ENCODE measurements around the gene MCUB.

The MCUB gene

GRCh38 chr4:109648266-109648996 is 88.4 kb downstream of the MCUB start:
- Histone ChIP-seq H3K4me1 (ENCODE audit: control insufficient read depth, insufficient read depth, low read length) (peaks cover 9% of the 10 kb centered on the region), H3K27me3 (ENCODE audit: control insufficient read depth, insufficient read depth, low read length) (no peaks in the 10 kb centered on the region), H3K9me3 (ENCODE audit: control insufficient read depth, low read length) (no peaks in the 10 kb centered on the region), H3K9ac (ENCODE audit: low read length) (no peak overlapping the region), H3K4me3 (ENCODE audit: low read length) (no peak overlapping the region), H3K36me3 (ENCODE audit: control insufficient read depth, insufficient read depth, low read length) (no peaks in the 10 kb centered on the region)

DNA sequence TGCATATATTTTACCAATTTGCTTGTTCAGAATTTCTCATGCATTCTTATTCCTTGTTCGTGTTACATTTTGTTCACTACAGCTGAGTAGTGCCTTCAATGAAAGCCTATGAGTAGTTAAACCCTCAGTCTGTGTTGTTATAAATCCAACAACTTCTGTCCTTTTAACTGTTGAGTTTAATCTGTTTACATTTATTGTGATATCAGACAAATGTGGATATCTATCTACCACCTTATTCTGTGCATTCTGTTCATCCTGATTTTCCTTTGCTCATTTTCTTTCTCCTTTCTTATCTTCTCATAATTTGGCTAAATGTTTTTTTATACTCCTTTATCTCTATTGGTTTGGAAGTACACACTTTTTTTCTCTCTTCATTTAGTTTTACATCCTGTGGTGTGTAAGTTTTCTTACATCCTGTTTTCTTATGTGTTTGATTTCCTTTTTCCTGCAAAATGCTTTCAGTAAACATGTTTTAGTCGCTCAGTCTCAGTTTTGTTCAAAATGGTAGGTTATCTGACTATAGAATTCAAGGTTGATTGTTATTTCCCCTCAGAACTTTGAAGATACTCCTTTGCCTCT is 89.0 kb downstream of the MCUB start:
- Histone ChIP-seq H3K4me1 (ENCODE audit: control insufficient read depth, insufficient read depth, low read length) (peaks cover 9% of the 10 kb centered on the region), H3K36me3 (ENCODE audit: control insufficient read depth, insufficient read depth, low read length) (no peaks in the 10 kb centered on the region), H3K4me3 (ENCODE audit: low read length) (no peak overlapping the region), H3K9me3 (ENCODE audit: control insufficient read depth, low read length) (no peaks in the 10 kb centered on the region), H3K27me3 (ENCODE audit: control insufficient read depth, insufficient read depth, low read length) (no peaks in the 10 kb centered on the region), H3K9ac (ENCODE audit: low read length) (no peak overlapping the region)

- H3K27me3 ChIP-seq (ENCODE audit: control insufficient read depth, insufficient read depth, low read length), result no peaks in the 10 kb centered on the region
- no peaks in the 10 kb centered on the region for H3K9me3 ChIP-seq (ENCODE audit: control insufficient read depth, low read length)
- H3K9ac ChIP-seq (ENCODE audit: low read length), result no peak overlapping the region
- H3K36me3 ChIP-seq (ENCODE audit: control insufficient read depth, insufficient read depth, low read length), result no peaks in the 10 kb centered on the region
- no peak overlapping the region for H3K4me3 ChIP-seq (ENCODE audit: low read length)
- H3K4me1 ChIP-seq (ENCODE audit: control insufficient read depth, insufficient read depth, low read length), result peaks cover 9% of the 10 kb centered on the region
Observed at GRCh38 chr4:109649872-109650271, 89.8 kb downstream of the MCUB start.

- Histone ChIP-seq H3K4me3 (ENCODE audit: low read length) (no peak overlapping the region), H3K27me3 (ENCODE audit: control insufficient read depth, insufficient read depth, low read length) (no peaks in the 10 kb centered on the region), H3K36me3 (ENCODE audit: control insufficient read depth, insufficient read depth, low read length) (no peaks in the 10 kb centered on the region), H3K4me1 (ENCODE audit: control insufficient read depth, insufficient read depth, low read length) (no peaks in the 10 kb centered on the region), H3K9me3 (ENCODE audit: control insufficient read depth, low read length) (no peaks in the 10 kb centered on the region), H3K9ac (ENCODE audit: low read length) (no peak overlapping the region)
Observed at GRCh38 chr4:109655396-109655795, 95.3 kb downstream of the MCUB start.

DNA sequence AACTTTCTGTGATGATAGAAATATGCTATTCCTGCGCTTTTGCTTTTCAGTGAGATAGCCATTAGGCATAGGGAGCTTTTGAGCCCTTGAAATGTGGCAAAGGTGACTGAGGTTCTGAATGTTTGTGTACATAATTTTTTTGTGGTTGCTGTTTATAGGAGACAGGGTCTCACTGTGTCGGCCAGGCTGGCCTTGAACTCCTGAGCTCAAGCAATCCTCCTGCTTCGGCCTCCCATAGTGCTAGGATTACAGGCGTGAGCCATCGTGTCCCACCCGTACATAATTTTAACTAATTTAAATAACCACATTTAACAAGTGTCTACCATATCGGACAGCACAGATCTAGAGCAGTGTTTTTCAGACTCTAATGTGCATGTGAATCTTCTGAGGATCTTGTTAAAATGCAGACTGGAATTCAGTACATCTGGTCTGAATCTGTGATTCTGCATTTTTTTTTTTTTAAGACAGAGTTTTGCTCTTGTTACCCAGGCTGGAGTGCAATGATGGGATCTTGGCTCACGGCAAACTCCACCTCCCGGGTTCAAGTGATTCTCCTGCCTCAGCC is 97.9 kb downstream of the MCUB start:
- no peaks in the 10 kb centered on the region for H3K36me3 ChIP-seq (ENCODE audit: control insufficient read depth, insufficient read depth, low read length)
- no peak overlapping the region for H3K4me3 ChIP-seq (ENCODE audit: low read length)
- H3K9me3 ChIP-seq (ENCODE audit: control insufficient read depth, low read length), result no peaks in the 10 kb centered on the region
- H3K4me1 ChIP-seq (ENCODE audit: control insufficient read depth, insufficient read depth, low read length), result no peaks in the 10 kb centered on the region
- H3K9ac ChIP-seq (ENCODE audit: low read length), result no peak overlapping the region
- H3K27me3 ChIP-seq (ENCODE audit: control insufficient read depth, insufficient read depth, low read length), result no peaks in the 10 kb centered on the region

GRCh38 chr4:109658871-109659410 is 98.9 kb downstream of the MCUB start:
- H3K9me3 ChIP-seq (ENCODE audit: control insufficient read depth, low read length), result no peaks in the 10 kb centered on the region
- H3K36me3 ChIP-seq (ENCODE audit: control insufficient read depth, insufficient read depth, low read length), result no peaks in the 10 kb centered on the region
- H3K9ac ChIP-seq (ENCODE audit: low read length), result no peak overlapping the region
- no peaks in the 10 kb centered on the region for H3K27me3 ChIP-seq (ENCODE audit: control insufficient read depth, insufficient read depth, low read length)
- H3K4me1 ChIP-seq (ENCODE audit: control insufficient read depth, insufficient read depth, low read length), result no peaks in the 10 kb centered on the region
- H3K4me3 ChIP-seq (ENCODE audit: low read length), result no peak overlapping the region

DNA sequence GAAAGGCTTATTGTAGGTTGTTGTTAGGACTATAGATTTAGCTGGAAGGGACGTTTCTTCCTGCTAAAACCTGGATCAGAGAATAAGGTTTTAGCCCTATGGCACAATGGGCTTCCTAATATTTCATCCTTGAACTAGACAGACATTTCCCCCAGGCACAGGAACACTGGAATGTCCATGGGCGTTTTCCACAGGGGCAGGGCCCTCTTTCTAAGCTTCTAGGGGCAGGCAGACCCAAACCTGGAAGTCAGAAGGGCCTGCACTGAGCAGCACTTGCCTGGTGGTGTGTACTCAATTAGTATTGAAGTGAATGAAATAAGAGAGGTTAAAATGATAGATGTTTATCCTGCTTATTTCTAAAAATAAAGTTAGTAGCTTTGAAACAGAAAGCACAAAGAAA is 102.1 kb downstream of the MCUB start:
- Histone ChIP-seq H3K36me3 (ENCODE audit: control insufficient read depth, insufficient read depth, low read length) (no peaks in the 10 kb centered on the region), H3K4me1 (ENCODE audit: control insufficient read depth, insufficient read depth, low read length) (no peaks in the 10 kb centered on the region), H3K27me3 (ENCODE audit: control insufficient read depth, insufficient read depth, low read length) (no peaks in the 10 kb centered on the region), H3K9me3 (ENCODE audit: control insufficient read depth, low read length) (no peaks in the 10 kb centered on the region), H3K4me3 (ENCODE audit: low read length) (no peak overlapping the region), H3K9ac (ENCODE audit: low read length) (no peak overlapping the region)

GRCh38 chr4:109662771-109663170 is 102.7 kb downstream of the MCUB start:
- no peaks in the 10 kb centered on the region for H3K36me3 ChIP-seq (ENCODE audit: control insufficient read depth, insufficient read depth, low read length)
- H3K4me1 ChIP-seq (ENCODE audit: control insufficient read depth, insufficient read depth, low read length), result no peaks in the 10 kb centered on the region
- no peak overlapping the region for H3K9ac ChIP-seq (ENCODE audit: low read length)
- H3K27me3 ChIP-seq (ENCODE audit: control insufficient read depth, insufficient read depth, low read length), result no peaks in the 10 kb centered on the region
- H3K9me3 ChIP-seq (ENCODE audit: control insufficient read depth, low read length), result no peaks in the 10 kb centered on the region
- no peak overlapping the region for H3K4me3 ChIP-seq (ENCODE audit: low read length)

DNA sequence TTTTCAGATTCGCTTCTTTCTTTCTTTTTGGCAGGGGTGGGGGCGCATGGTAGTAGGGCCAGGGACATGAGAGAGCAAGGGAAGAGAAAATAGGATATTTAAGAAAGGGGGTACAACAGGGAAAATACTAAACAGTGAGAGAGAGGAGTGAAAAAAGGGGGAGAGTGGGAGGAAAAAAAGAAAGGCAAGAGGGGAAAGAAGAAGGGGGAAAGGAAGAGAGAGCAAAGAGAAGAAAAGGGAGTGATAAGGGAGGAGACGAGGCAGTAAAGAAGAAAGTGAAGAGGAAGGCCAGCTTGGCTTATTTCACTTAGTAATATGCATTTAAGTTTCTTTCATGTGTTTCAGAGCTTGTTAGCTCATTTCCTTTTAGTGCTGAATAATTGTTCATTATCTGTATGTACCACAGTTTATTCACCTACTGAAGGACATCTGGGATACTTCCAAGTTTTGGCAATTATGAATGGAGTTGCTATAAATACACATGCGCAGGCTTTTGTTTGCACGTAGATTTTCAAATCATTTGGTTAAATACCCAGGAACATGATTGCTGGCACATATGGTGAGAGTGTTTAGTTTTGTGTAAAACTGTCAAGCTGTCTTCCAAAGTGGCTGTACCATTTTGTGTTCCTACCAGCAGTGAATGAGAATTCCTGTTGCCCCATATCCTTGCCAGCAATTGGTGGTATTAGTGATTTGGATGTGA is 105.9 kb downstream of the MCUB start:
- Histone ChIP-seq H3K36me3 (ENCODE audit: control insufficient read depth, insufficient read depth, low read length) (no peaks in the 10 kb centered on the region), H3K4me3 (ENCODE audit: low read length) (no peak overlapping the region), H3K4me1 (ENCODE audit: control insufficient read depth, insufficient read depth, low read length) (no peaks in the 10 kb centered on the region), H3K9me3 (ENCODE audit: control insufficient read depth, low read length) (no peaks in the 10 kb centered on the region), H3K9ac (ENCODE audit: low read length) (no peak overlapping the region), H3K27me3 (ENCODE audit: control insufficient read depth, insufficient read depth, low read length) (no peaks in the 10 kb centered on the region)

DNA sequence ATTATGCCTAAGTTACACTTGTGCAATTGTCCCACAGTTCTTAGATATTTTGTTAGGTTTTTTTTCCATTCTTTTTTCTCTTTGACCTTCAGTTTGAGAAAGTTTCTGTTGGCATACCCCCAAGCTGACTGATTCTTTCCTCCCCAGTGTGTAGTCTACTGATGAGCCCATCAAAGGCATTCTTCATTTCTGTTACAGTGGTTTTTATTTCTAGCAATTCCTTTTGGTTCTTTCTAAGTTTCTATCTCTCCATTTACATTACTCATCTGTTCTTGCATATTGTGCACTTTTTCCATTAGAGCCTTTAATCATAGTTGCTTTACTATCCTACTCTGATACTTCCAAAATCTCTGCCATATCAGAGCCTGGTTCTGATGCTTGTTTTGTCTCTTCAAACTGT is 111.3 kb downstream of the MCUB start:
- no peaks in the 10 kb centered on the region for H3K36me3 ChIP-seq (ENCODE audit: control insufficient read depth, insufficient read depth, low read length)
- H3K27me3 ChIP-seq (ENCODE audit: control insufficient read depth, insufficient read depth, low read length), result no peaks in the 10 kb centered on the region
- no peak overlapping the region for H3K4me3 ChIP-seq (ENCODE audit: low read length)
- H3K9ac ChIP-seq (ENCODE audit: low read length), result no peak overlapping the region
- no peaks in the 10 kb centered on the region for H3K4me1 ChIP-seq (ENCODE audit: control insufficient read depth, insufficient read depth, low read length)
- H3K9me3 ChIP-seq (ENCODE audit: control insufficient read depth, low read length), result no peaks in the 10 kb centered on the region

- H3K9ac ChIP-seq (ENCODE audit: low read length), result no peak overlapping the region
- no peak overlapping the region for H3K4me3 ChIP-seq (ENCODE audit: low read length)
- H3K27me3 ChIP-seq (ENCODE audit: control insufficient read depth, insufficient read depth, low read length), result no peaks in the 10 kb centered on the region
- no peaks in the 10 kb centered on the region for H3K36me3 ChIP-seq (ENCODE audit: control insufficient read depth, insufficient read depth, low read length)
- H3K4me1 ChIP-seq (ENCODE audit: control insufficient read depth, insufficient read depth, low read length), result no peaks in the 10 kb centered on the region
- H3K9me3 ChIP-seq (ENCODE audit: control insufficient read depth, low read length), result no peaks in the 10 kb centered on the region
Observed at GRCh38 chr4:109672169-109672930, 112.3 kb downstream of the MCUB start.
